CD4-positive, alpha-beta T cell treated with Interleukin-1 beta for 1 hour (primary cell): Measurements from ENCODE around the gene CNGA3.
A peak's percentile ranks its signal among the peaks of the same experiment; 100 is the strongest.
"Not testable (repeated sequence)": the region's sequence is repeated elsewhere in the genome, so short reads cannot be mapped to it uniquely, and the experiment has no call there.

Experiments used
- DNase-seq, 2 donors: peaks; one replicate each; pipeline ENCODE4 v3.0.0-alpha.2; 2020 to 2022

Gene CNGA3

DNA sequence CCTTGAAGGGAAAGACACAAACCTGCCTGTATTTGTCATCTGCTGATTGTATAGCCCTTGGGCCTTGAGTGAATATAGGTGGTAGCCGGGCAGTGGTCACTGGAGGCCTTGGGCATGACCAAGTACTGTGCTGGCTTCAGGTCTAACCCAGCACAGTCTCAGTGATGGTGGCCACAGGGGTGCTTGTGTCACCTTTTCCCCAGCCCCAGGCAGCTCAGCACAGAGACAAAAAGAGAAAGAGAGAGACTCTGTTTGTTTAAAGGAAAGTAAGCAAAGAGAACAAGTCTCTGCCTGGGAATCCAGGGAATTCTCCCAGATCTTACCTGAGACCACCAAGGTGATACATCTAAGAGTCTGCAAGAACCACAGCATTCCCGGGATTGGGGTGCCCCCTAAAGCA lies 59.0 kb downstream of the CNGA3 start:
- DNase-seq = no peak

DNA sequence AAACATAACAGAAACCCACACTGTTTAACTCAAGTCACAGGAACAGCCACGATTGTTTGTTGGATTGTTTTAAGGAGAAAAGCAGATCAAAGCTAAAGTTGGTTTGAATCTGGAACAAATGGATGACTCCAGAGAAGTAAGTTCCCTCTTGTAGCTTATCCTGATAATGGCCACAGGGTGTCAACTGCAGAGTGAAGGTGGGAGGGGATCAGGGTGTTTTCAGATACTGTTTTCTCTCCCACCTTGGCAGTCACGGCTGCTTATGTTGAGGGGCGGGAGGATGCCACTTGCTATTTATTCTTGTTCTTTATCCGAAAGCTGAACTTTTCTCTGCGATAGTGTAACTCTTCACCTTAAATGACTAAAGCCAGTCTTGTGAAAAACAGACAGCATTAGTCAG lies 61.9 kb downstream of the CNGA3 start:
- no peak for DNase-seq

DNA sequence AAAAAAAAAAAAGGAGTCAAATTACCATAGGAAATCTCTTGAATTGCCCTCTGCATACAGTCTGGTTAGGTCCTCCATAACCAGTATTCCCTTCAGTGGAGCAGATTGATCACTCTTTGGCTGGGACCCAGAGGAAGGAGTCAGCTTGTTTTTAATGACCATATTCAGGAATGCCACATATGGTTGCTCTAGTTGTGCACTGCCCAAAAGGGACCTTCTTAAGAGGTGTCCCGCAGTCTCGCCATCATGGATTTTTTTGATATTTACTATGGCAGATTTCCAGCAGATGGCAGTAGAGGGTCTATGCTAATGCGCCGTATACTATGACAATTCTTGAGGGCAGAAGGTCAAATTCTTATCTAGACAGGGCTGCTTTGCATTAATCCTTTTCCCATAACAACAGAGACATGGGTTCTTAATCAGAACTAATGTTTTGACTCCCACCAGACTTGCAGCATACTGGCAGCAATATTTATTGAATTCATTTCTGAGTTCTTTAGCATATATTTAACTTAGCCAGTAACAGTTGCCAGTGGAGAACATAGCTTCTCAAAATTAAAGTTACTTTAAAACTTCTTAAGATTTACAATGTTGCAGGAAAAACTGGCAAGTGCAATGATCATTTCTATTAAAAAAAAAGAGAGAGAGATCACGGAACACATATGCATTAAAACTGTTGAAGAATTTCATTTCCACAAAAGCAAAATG lies 66.6 kb downstream of the CNGA3 start:
- peak; percentile 50 to 83 for DNase-seq

DNA sequence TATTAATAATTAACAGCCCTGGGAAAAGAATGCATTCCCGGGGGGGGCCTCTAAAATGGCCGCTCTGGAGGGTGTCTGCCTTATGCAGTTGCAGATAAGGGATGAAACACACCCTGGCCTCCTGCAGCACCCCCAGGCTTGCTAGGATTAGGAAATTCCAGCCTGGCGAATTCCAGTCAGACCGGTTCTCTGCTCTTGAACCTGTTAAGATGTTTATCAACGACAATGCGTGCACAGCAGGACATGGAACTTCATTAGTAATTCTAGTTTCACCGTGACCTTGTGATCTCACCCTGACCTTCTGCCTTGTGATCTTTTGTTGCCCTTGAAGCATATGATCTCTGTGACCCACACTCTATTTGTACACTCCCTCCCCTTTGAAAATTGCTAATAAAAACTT lies 68.0 kb downstream of the CNGA3 start:
- not testable (repeated sequence) for DNase-seq

DNA sequence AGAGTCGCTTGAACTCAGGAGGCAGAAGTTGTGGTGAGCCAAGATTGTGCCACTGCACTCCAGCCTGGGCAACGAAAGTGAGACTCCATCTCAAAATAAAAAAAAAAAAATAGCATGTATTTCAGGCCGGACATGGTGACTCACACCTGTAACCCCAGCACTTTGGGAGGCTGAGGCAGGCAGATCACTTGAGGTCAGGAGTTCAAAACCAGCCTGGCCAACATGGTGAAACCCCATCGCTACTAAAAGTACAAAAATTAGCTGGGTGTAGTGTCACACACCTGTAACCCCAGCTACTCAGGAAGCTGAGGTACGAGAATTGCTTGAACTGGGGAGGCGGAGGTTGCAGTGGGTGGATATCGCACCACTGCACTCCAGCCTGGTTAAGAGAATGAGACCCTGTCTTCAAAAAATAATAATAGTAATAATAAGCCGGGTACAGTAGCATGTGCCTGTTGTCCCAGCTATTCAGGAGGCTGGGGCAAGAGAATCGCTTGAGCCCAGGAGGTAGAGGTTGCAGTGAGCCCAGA lies 69.5 kb downstream of the CNGA3 start:
- DNase-seq = not testable (repeated sequence)

DNA sequence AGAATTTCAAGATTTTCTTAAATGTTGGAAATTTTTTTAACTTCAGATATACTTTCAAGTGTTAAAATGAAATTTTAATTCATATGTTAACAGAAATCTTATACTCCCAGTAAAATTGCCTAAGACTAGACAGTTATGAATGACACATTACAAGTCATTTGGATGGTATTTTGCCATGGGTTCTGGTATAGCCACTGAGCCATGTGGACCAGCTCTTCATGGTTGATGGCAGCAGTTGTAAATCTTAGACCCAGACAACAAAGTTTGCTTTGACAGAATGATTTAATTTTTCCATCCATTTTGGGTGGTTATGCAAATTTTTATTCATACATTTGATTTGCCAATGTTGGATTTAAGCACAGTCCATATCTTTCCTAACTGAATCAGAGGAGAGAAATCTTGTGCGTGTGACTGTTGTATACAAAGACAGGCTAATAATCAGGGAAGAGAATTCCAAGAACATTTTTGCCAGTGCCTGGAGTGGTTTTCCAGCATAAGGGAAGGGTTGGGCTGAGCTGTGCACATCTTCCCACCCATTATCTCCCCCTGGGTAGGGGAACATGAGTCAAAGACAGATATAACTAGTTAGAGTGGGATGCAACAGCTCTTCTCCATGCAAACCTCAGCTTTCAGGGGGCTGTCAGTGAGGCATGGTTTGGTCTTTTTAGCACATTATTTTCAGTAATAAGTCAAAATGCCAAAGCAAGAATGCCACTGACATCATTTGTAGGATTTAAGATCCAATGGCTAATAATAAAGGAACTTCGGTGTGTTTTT lies 70.3 kb downstream of the CNGA3 start:
- DNase-seq = no peak

DNA sequence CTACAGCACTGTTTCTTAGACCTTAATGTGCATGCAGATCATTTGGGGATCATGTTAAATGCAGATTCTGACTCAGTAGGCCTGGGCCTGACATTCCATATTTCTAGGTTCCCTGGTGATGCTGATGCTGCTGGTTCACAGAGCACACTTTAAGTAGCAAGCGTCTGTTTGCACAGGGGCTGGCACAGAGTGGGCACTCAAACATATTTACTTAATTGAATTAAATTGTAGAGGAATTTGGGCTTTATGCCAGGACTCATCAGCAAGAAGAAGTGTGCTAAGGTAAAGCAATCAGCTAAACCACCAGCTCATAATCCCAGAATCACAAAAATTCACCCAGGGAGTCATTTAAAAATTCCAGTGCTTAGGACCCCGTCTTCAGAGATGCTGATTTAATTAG lies 73.3 kb downstream of the CNGA3 start:
- DNase-seq = no peak

DNA sequence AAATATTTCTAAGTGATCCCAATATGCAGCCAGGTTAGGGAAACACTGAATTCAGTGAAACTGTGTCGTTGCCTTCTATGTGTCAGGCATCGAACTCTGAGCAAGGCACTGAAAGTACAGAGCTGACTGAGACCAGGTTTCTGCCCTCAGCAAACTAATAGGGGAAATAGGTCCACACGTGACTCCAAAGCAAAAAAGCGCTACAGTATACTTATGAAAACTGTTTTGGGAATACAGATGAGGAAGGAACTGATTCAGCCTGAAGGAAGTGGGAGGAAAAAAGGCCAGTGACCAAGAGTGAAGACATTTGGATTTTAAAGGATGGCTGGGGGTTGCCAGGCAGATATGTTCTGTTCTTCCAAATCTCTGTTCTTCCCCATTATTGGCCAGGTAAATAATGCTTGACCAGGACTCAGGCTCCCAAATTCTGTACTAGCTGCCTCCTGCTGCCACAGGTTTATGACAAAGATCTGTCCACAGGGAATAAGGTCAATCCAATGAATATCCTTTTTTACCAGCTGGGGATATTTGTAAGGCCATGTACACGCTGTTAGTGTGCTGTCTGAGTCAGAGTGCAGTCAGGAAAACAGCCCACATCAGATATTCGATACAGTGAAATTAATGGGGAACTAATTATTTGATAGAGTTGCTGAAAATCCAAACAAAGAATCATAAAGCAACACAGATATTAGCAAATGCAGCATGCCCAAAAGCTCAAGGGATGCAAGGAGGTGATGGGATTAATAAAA lies 73.9 kb downstream of the CNGA3 start:
- no peak for DNase-seq

DNA sequence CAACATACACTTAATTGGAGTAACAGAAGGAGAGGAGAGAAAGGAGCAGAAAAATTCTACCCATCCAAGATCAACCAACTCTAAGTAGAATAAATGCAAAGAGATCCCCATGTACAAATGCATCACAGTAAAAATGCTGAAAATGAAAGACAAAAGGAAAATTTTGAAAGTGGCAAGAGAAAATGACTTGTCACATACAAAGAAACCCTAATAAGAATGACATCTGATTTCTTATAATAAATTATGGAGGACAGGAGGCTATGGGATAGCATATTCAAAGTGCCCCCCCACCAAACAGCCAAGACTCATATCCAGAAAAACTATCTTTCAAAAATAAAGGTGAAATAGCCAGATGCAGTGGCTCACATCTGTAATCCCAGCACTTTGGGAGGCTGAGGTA lies 76.2 kb downstream of the CNGA3 start:
- DNase-seq = no peak

DNA sequence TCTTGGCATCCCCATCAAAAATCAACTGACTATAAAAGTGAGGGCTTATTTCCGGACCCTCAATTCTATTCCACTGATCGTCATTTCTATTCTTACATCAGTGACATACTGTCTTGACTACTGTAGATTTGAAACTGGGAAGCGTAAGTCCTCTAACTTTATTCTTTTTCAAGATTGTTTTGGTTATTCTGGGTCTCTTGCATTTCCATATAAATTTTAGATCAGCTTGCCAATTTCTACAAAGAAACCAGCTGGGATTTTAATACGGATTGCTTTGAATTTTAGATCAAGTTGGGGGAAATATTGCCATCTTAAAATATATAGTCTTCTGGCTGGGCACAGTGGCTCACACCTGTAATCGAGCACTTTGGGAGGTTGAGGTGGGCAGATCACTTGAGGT lies 80.5 kb downstream of the CNGA3 start:
- no peak for DNase-seq

DNA sequence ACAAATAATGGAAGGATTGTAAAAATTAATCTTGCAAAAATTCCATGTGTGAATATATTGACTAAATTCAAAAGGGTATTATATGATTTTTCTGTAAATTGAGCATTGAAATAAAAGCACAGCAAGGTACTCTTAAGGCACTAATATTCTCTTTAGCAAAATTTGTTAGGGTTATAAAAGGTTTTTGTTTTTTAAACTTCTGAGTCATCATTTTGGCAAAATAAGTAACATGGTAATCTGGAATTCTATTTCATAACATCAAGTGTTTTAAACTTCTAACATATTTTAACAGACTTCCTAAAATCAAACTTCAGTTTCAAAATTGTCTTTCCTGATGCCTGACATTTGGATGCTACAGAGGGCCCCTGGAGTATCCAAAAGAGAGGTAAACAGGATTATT lies 85.9 kb downstream of the CNGA3 start:
- no peak for DNase-seq

DNA sequence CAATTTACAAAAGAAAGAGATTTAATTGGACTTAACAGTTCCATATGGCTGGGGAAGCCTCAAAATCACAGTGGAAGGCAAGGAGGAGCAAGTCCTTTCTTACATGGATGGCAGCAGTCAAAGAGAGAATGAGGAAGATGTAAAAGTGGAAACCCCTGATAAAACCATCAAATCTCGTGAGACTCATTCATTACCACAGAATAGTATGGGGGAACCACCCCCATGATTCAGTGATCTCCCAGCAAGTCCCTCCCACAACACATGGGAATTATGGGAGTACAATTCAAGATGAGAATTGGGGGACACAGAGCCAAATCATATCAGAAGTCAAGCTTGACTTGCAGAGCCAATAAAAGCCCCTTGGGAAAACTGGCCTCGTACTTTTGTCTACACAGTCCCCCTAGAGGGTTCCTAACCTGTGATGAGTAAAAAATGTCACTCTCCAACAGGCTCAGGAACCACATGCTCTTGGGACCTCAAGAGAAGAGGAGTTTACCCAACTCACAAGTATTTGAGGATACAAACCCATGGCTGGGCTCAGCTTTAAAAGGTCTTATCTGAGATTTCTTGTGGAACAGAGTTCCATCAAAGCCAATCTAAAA lies 87.2 kb downstream of the CNGA3 start:
- no peak for DNase-seq

DNA sequence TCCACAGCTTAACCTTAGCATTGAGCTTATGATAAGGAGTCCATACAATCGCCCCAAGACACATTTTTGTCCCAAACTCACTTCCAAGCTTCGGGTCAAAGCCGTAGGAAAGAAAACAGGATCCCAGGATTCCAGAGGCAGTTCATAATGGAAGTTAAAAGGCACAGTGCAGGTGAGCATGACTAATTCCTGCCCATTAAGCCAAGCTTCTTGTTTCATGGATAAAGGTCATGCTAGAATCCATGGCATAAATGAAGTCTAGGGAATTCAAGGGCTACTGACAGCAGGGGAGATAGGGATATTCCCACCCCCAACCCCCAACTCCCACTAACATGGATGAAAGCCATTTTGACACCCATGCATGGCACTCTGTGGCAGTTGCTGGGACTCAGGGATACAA lies 88.2 kb downstream of the CNGA3 start:
- no peak for DNase-seq

DNA sequence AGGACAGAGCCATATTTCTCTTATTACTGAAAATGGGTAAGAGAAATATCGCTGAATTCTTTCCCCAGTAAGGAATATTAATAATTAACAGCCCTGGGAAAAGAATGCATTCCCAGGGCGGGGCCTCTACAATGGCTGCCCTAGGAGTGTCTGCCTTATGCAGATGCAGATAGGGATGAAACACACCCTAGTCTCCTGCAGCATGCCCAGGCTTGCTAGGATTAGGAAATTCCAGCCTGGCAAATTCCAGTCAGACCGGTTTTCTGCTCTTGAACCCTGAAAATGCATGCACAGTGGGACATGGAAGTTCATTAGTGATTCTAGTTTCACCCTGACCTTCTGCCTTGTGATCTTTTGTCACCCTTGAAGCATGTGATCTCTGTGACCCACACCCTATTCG lies 89.4 kb downstream of the CNGA3 start:
- DNase-seq = not testable (repeated sequence)

DNA sequence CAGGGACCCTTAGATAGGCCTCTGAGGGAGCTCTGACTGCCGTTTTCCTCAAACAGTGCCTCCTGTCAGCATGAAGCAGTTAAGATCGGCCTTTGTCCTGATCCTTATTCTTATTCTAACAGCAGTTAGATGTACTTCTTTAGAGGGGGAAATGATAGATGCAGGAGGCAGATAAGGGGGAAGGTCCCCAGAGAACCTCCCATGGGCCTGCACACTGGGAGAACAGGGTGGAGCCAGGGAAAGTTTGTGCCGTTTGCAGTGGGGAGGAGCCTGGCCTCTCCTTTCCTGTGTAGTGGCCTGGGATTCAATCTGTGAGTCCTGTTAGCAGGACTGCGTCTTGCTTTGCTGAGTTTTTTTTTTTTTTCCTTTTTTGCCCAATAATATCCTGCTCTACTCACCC lies 90.5 kb downstream of the CNGA3 start:
- DNase-seq = no peak

DNA sequence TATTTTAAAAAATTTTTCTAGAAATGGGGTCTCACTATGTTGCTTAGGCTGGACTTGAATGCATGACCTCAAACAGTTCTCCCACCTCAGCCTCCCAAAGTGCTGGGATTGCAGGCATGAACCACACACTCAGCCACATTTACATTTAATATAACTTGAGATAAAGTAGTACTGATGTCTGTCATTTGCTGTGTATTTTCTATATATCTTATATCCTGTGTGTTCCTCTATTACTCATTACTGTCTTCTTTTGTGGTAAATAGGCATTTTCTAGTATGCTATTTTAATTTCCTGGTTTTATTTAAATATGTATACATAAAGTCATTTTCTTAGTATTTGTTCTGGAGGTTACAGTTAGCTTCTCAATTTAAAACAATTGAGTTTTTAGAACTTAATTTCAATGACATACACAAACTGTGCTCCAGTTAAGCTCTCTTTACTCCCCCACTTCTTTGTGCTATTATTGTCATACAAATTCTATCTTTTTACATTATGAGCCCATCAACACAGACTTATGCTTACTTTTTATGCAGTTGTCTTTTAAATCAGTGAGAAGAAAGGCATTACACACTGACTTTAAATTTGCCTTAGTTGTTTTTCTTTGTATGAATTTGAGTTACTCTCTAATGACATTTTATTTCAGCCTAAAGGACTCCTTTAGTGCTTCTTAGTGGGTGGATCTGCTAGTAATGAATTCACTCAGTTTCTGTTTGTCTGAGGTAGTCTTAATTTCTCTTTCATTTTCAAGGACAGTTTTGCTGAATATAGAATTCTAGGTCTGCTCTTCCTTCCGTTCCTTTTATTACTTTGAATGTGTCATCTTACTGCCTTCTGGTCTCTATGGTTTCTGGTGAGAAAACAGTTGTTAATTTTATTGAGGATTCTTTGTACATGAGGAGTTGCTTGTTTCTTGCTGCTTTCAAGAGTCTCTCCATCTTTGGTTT lies 92.2 kb downstream of the CNGA3 start:
- peak in 1 of 2 donors; percentile 58 for DNase-seq

DNA sequence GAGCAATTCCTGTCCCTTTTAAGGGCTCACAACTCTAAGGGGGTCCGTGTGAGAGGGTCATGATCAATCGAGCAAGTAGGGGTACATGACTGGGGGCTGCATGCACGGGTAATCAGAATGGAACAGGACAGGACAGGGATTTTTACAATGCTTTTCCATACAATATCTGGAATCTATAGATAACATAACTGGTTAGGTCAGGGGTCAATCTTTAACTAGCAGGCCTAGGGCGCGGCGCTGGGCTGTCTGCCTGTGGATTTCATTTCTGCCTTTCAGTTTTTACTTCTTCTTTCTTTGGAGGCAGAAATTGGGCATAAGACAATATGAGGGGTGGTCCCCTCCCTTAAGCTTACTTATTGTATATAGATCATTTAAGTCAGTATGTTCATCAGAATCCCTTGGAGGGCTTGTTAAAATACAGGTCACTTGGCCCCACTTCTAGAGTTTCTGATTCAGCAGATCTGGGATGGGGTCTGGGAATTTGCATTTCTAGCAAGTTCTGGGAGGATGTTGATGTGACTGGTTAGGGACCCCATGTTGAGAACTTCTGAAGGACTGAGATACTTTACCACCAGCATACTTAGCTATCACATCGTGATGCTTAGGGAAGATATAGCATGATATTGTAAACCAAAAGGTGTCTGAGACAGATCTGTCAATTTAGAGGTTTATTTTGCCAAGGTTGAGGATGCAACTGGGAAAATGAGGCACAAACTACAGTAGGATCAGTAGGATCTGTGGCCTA lies 95.6 kb downstream of the CNGA3 start:
- DNase-seq = no peak

DNA sequence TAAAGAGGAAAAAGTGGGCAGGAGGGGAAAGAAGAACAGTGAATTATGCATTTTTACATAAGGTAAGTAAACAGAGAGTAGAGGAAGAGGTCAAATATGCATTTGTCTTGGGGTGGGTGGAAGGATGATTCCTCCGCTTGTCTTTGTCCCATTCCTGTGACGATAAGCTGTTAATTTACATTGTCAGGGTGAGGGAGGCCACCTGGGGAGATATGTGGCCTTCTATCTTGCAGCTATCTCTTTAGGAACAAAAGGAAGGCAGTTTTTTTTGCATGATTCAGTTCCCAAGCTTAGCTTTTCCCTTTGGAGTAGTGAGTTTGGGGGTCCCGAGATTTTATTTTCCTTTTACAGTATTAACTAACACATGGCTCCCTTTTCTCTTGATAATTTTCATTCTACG lies 96.2 kb downstream of the CNGA3 start:
- DNase-seq = no peak

DNA sequence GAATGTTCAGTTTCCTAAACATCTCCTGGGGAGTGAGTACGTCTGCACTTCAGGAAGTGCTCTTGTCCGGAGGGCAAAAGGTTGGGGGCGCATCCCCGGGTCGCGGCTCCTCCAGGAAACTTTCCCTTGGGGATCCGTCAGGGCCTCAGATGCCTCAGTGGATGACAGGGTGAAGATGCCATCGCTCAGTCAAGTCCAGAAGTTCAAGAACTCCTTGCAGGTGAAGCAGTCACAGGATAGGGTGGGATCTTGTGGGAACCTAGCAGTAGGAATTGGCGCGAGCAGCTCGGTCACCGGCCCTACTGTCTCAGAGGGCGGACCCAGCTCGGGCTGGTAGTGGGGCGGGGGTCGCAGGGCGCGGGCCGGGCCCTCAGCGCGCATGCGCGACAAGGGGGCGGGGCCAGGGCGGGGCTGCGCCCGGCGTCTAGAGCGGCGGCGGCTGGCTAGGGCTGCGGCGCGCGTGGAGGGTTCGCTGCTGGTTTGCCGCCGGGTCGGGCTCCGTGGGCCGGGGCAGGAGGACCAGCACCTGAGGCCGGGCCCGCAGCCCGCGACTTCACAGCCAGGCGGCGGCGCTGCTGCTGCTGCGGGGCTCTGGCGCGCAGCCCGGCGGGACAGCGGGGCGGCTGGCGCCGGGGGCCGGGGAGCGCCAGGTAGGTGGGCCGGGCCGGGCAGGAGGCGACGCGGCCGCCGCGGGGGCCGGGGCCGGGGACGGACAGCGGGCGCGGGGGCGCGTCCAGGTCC lies 98.3 kb downstream of the CNGA3 start, which contains the start of gene INPP4A:
TSS of gene INPP4A (plus strand) at position 423 of the 741 bp plus-strand sequence. CDS start 75,191 bp downstream, outside the sequence.
- peak; percentile 84 to 85 for DNase-seq

DNA sequence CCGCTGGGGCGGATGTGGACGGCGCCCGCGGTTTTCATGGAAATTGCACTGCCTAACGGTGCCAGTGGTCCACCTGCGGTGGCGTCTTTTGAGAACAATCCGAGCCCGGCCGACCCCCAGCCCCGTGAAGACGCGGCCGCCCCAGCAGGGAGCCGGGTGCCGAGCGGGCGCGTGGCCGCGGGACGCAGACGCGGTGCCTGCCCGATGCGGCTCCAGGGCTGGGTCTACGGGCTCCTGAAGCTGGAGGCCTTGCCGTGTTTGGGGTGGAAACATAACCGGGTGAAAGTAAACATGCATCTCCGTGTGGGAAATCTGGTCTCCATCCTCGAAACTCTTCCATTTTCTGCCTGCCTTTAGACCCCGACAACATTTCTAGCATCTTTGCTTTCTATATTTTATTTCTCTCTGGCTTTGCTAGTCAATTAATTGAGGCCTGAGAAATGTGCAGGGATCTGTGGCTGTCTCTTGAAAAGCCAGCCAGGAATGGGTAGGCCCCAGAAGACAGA lies 99.0 kb downstream of the CNGA3 start:
- no peak for DNase-seq
